MCF 10A (cell line): ENCODE results near the gene PIK3R6. TPM values are rescaled to one million over a fixed set of nuclear protein-coding genes. Genes with fewer than 3 reads are reported as not detected.

ENCODE experiments used
- BruUV-seq: library from RNA; stranded (reverse); fragments of 400-500 nt; replicated peaks from 2 replicates; lab custom pipeline; 2021; lab: Mats Ljungman, UMichigan
- CTCF ChIA-PET: fragments of 300-600 bp; sonication (Branson Sonifier 250); formaldehyde crosslinking; extraction: SDS; loops from one replicate; lab custom pipeline; 2021; ENCODE audit warnings: antibody characterized with exemption, inconsistent platforms; lab: Yijun Ruan, JAX
- POLR2A ChIA-PET: fragments of 300-600, 350-650 bp; sonication (Branson Sonifier 250); formaldehyde crosslinking; extraction: SDS; loops from one replicate; lab custom pipeline; 2020; ENCODE audit warnings: antibody characterized with exemption, inconsistent platforms; lab: Yijun Ruan, JAX
- DNase-seq: peaks from one replicate; pipeline ENCODE4 v3.0.0-alpha.2; 2018; ENCODE audit not compliant: unreplicated experiment
- H3K27ac Mint-ChIP-seq: one replicate; pipeline ENCODE4 v1.8.0; 2022; ENCODE audit warnings: mild to moderate bottlenecking, low read depth, mixed read lengths; ENCODE audit not compliant: unreplicated experiment
- H3K27me3 Mint-ChIP-seq: one replicate; pipeline ENCODE4 v1.8.0; 2022; ENCODE audit warnings: mixed read lengths; ENCODE audit not compliant: insufficient read depth, unreplicated experiment
- H3K36me3 Mint-ChIP-seq: one replicate; pipeline ENCODE4 v1.8.0; 2022; ENCODE audit warnings: mild to moderate bottlenecking, moderate library complexity, mixed read lengths; ENCODE audit not compliant: insufficient read depth, unreplicated experiment
- H3K4me1 Mint-ChIP-seq: one replicate; pipeline ENCODE4 v1.8.0; 2022; ENCODE audit warnings: mixed read lengths; ENCODE audit not compliant: insufficient read depth, unreplicated experiment
- H3K4me3 Mint-ChIP-seq: one replicate; pipeline ENCODE4 v1.8.0; 2022; ENCODE audit warnings: mild to moderate bottlenecking, moderate library complexity, mixed read lengths; ENCODE audit not compliant: unreplicated experiment
- H3K9me3 Mint-ChIP-seq: one replicate; pipeline ENCODE4 v1.8.0; 2022; ENCODE audit warnings: mixed read lengths; ENCODE audit not compliant: unreplicated experiment
- intact Hi-C: fragments of 100-400 bp; cut with micrococcal nuclease; formaldehyde crosslinking; loops from 2 replicates; pipeline ENCODE4 v1.14.1; 2022
- total RNA-seq: library from RNA; stranded (reverse); gene quantifications from 2 replicates; pipeline ENCODE4 v1.2.3, GENCODE V29; 2022
- TF ChIP-seq, protein P1 (sequence below): fragments of 200-600 bp; IDR thresholded peaks from one replicate; pipeline ENCODE4 v1.8.0; 2022; ENCODE audit warnings: antibody characterized with exemption, mild to moderate bottlenecking; ENCODE audit not compliant: unreplicated experiment

PIK3R6 gene
- total RNA-seq, 1 experiment from 2014 or later = not detected

DNA sequence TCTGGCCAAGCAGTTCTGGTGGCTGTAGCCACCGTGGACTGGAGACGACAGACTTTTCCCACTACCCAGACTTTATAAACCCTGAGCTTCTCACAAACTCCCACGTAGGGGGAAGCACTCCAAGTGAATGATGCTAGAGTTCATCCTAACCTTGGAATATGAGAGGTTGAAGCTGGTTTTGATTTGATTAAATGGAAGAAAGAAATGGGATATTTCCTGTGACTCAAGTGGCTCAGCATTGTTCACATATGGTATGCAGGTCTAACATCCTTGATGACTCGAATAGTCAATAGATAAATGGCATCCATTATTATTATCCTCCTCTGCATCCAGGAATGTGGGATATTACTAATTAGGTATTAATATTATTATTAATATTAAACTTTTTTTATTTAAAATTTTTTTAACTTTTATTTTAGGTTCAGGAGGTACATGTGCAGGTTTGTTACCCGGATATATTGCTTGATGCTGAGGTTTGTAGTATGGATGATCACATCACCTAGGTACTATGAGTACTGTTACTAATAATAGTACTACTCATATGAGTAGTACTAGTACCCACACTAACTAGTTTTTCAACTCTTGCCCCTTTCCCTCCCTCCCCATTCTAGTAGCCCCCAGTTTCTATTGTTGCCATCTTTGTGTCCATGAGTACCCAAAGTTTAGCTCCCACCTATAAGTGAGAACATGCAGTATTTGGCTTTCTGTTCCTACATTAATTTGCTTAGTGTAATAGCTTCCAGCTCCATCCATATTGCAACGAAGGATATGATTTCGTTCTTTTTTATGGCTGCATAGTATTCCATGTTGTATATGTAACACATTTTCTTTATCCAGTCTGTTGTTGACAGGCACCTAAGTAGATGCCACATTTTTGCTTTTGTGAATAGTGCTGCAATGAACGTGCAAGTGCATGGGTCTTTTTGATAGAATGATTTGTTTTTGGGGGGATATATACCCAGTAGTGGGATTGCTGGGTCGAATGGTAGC lies 22.9 kb downstream of the PIK3R6 start:
- Mint-ChIP-seq H3K4me3 (no peak overlapping the region), H3K4me1 (no peaks in the 10 kb centered on the region), H3K27ac (no peak overlapping the region), H3K27me3 (no peaks in the 10 kb centered on the region), H3K9me3 (no peaks in the 10 kb centered on the region), H3K36me3 (no peaks in the 10 kb centered on the region)
- CTCF ChIA-PET = interaction anchor here (0.7 to 1.0 kb wide), 2 partner anchors 29 to 678 kb away, joined by 3 read pairs; no protein-coding TSS in a partner anchor
- BruUV-seq = no TSS peak
- DNase-seq = no peak
- intact Hi-C loops = no loop called here
- TF ChIP-seq, protein P1, sequence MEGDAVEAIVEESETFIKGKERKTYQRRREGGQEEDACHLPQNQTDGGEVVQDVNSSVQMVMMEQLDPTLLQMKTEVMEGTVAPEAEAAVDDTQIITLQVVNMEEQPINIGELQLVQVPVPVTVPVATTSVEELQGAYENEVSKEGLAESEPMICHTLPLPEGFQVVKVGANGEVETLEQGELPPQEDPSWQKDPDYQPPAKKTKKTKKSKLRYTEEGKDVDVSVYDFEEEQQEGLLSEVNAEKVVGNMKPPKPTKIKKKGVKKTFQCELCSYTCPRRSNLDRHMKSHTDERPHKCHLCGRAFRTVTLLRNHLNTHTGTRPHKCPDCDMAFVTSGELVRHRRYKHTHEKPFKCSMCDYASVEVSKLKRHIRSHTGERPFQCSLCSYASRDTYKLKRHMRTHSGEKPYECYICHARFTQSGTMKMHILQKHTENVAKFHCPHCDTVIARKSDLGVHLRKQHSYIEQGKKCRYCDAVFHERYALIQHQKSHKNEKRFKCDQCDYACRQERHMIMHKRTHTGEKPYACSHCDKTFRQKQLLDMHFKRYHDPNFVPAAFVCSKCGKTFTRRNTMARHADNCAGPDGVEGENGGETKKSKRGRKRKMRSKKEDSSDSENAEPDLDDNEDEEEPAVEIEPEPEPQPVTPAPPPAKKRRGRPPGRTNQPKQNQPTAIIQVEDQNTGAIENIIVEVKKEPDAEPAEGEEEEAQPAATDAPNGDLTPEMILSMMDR = no peak
- POLR2A ChIA-PET = no interaction called here

GRCh38 chr17:8843344-8843743 lies 24.1 kb downstream of the PIK3R6 start:
- intact Hi-C loops = no loop called here

DNA sequence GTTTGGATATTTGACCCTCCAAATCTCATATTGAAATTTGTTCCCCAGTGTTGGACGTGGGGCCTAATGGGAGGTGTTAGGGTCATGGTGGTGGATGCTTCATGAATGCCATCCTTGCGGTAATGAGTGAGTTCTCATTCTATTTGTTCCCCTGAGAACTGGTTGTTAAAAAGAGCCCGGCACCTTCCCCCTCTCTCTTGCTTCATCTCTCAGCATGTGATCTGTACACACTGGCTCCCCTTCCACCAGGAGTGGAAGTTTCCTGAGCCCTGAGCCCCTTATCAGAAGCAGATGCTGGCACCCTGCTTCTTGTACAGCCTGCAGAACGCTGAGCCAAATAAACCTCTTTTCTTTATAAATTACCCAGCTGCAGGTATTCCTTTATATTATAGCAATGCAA lies 25.6 kb downstream of the PIK3R6 start:
- Mint-ChIP-seq H3K36me3 (no peaks in the 10 kb centered on the region), H3K9me3 (peaks cover 8% of the 10 kb centered on the region), H3K4me1 (peaks cover 9% of the 10 kb centered on the region), H3K27ac (no peak overlapping the region), H3K4me3 (no peak overlapping the region), H3K27me3 (no peaks in the 10 kb centered on the region)
- BruUV-seq = no TSS peak
- DNase-seq = no peak
- ChIA-PET POLR2A (no interaction called here), CTCF (interaction anchor here (0.7 kb wide), 1 partner anchor 267 kb away, joined by 3 read pairs; no protein-coding TSS in a partner anchor)
- TF ChIP-seq, protein P1 = no peak
- intact Hi-C loops = no loop called here

More at GRCh38 chr17:8843344-8843743, 24.1 kb downstream of the PIK3R6 start:
- Mint-ChIP-seq H3K4me1 (no peaks in the 10 kb centered on the region), H3K4me3 (no peak overlapping the region), H3K9me3 (no peaks in the 10 kb centered on the region), H3K27me3 (no peaks in the 10 kb centered on the region), H3K36me3 (no peaks in the 10 kb centered on the region), H3K27ac (no peak overlapping the region)
- DNase-seq = no peak
- no TSS peak for BruUV-seq
- ChIA-PET POLR2A (interaction anchor here (0.6 kb wide), 1 partner anchor 34 kb away, joined by 4 read pairs; no protein-coding TSS in a partner anchor), CTCF (interaction anchor here (1.0 kb wide), 1 partner anchor 679 kb away, joined by 3 read pairs; no protein-coding TSS in a partner anchor)
- TF ChIP-seq, protein P1 = no peak

GRCh38 chr17:8839410-8839935 lies 28.0 kb downstream of the PIK3R6 start:
- TF ChIP-seq, protein P1 = no peak
- BruUV-seq = no TSS peak
- no peak for DNase-seq
- Mint-ChIP-seq H3K9me3 (peaks cover 8% of the 10 kb centered on the region), H3K27ac (no peak overlapping the region), H3K4me1 (peaks cover 9% of the 10 kb centered on the region), H3K4me3 (no peak overlapping the region), H3K36me3 (no peaks in the 10 kb centered on the region), H3K27me3 (no peaks in the 10 kb centered on the region)
- POLR2A ChIA-PET = no interaction called here
- CTCF ChIA-PET = interaction anchor here (1.0 kb wide), 2 partner anchors 55 to 782 kb away, joined by 3 read pairs; no protein-coding TSS in a partner anchor
- intact Hi-C loops = no loop called here
